CD4-positive, alpha-beta T cell treated with Interleukin-15 for 4 hours (primary cell): ENCODE measurements around the gene TP53TG3B.
A peak's percentile ranks its signal among the peaks of the same experiment; 100 is the strongest.
"Not testable (repeated sequence)": the region's sequence is repeated elsewhere in the genome, so short reads cannot be mapped to it uniquely, and the experiment has no call there.

Experiments used
- DNase-seq: peaks from one replicate; pipeline ENCODE4 v3.0.0-alpha.2; 2020; ENCODE audit warnings: low spot score

Gene TP53TG3B, protein sequence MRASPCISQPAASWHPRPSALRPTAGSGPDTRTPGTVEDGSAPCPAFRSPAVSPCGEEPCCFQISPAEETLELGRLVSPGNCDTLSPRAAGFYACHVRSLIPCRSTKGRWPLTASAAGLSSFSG

DNA sequence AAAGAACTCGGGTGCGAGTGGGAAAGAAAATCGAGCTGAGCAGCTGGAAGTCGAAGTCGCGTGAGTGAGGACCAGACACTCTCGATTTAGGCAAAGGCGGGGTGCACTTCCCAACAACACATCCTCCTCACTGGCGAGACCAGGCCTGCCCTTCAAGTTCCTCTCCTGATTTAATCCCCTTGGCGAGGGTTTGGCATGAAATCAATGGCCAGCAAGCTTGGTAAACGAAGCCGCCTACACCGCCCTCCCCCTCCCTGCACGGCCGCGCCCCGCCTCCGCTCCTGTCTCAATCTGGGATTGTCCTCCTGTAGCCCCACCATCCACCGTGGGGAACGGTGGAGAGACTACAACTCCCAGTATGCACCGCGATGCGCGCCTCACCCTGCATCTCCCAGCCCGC is at the start of gene TP53TG3B:
Gene TP53TG3B, plus strand, starts transcription at position 301 of the 400 bp plus-strand sequence. Its CDS starts 68 bp downstream, at position 369.
- not testable (repeated sequence) for DNase-seq

DNA sequence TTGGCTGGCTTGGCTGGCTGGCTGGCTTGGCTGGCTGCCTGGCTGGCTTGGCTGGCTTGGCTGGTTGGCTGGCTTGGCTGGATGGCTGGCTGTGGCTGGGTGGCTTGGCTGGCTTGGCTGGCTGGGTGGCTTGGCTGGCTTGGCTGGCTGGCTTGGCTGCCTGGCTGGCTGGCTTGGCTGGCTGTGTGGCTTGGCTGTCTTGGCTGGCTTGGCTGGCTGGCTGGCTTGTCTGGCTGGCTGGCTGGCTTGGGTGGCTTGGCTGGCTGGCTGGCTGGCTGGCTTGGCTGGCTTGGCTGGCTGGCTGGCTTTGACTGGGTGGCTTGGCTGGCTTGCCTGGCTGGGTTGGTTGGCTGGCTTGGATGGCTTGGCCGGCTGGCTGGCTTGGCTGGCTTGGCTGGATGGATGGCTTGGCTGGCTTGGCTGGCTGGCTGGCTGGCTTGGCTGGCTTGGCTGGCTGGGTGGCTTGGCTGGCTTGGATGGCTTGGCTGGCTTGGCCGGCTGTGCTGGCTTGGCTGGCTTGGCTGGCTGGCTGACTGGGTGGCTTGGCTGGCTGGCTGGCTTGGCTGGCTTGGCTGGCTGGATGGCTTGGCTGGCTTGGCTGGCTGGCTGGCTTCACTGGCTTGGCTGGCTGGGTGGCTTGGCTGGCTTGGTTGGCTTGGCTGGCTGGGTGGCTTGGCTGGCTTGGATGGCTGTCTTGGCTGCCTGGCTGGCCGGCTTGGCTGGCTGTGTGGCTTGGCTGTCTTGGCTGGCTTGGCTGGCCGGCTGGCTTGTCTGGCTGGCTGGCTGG is 24.2 kb upstream of the TP53TG3B start:
- DNase-seq = peak; percentile 0

DNA sequence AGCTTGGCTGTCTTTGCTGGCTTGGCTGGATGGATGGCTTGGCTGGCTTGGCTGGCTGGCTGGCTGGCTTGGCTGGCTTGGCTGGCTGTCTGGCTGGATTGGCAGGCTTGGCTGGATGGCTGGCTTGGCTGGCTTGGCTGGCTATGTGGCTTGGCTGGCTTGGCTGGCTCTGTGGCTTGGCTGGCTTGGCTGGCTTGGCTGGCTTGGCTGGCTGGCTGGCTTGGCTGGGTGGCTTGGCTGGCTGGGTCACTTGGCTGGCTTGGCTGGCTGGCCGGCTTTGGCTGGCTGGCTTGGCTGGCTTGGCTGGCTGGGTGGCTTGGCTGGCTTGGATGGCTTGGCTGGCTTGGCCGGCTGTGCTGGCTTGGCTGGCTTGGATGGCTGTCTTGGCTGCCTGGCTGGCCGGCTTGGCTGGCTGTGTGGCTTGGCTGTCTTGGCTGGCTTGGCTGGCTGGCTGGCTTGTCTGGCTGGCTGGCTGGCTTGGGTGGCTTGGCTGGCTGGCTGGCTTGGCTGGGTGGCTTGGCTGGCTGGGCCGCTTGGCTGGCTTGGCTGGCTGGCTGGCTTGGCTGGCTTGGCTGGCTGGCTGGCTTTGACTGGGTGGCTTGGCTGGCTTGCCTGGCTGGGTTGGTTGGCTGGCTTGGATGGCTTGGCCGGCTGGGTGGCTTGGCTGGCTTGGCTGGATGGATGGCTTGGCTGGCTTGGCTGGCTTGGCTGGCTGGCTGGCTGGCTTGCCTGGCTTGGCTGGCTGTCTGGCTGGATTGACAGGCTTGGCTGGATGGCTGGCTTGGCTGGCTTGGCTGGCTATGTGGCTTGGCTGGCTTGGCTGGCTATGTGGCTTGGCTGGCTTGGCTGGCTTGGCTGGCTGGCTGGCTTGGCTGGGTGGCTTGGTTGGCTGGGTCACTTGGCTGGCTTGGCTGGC is 22.8 kb upstream of the TP53TG3B start:
- DNase-seq = peak; percentile 1

DNA sequence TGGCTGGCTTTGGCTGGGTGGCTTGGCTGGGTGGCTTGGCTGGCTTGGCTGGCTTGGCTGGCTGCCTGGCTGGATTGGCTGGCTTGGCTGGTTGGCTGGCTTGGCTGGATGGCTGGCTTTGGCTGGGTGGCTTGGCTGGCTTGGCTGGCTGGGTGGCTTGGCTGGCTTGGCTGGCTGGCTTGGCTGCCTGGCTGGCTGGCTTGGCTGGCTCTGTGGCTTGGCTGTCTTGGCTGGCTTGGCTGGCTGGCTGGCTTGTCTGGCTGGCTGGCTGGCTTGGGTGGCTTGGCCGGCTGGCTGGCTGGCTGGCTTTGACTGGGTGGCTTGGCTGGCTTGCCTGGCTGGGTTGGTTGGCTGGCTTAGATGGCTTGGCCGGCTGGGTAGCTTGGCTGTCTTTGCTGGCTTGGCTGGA is 22.1 kb upstream of the TP53TG3B start:
- peak; percentile 0 for DNase-seq

DNA sequence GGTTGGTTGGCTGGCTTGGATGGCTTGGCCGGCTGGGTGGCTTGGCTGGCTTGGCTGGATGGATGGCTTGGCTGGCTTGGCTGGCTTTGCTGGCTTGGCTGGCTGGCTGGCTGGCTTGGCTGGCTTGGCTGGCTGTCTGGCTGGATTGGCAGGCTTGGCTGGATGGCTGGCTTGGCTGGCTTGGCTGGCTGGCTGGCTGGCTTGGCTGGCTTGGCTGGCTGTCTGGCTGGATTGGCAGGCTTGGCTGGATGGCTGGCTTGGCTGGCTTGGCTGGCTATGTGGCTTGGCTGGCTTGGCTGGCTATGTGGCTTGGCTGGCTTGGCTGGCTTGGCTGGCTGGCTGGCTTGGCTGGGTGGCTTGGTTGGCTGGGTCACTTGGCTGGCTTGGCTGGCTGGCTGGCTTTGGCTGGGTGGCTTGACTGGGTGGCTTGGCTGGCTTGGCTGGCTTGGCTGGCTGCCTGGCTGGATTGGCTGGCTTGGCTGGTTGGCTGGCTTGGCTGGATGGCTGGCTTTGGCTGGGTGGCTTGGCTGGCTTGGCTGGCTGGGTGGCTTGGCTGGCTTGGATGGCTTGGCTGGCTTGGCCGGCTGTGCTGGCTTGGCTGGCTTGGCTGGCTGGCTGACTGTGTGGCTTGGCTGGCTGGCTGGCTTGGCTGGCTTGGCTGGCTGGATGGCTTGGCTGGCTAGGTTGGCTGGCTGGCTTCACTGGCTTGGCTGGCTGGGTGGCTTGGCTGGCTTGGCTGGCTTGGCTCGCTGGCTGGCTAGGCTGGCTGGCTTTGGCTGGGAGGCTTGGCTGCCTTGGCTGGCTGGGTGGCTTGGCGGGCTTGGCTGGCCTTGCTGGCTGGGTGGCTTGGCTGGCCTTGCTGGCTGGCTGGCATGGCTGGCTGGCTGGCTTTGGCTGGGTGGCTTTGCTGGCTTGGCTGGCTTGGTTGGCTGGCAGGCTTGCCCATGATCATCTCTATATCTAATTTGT is 21.3 kb upstream of the TP53TG3B start:
- DNase-seq = peak; percentile 0
